HG02571 (cell line): Measurements from ENCODE around the gene CCDC73.
"Not testable (repeated sequence)": the region's sequence is repeated elsewhere in the genome, so short reads cannot be mapped to it uniquely, and the experiment has no call there.

Experiments used
- ATAC-seq: cut with Tn5 transposase; IDR thresholded peaks from one replicate; pipeline ENCODE4 v1.9.1; 2021; ENCODE audit warnings: mild to moderate bottlenecking, moderate library complexity; ENCODE audit not compliant: unreplicated experiment

The CCDC73 gene

DNA sequence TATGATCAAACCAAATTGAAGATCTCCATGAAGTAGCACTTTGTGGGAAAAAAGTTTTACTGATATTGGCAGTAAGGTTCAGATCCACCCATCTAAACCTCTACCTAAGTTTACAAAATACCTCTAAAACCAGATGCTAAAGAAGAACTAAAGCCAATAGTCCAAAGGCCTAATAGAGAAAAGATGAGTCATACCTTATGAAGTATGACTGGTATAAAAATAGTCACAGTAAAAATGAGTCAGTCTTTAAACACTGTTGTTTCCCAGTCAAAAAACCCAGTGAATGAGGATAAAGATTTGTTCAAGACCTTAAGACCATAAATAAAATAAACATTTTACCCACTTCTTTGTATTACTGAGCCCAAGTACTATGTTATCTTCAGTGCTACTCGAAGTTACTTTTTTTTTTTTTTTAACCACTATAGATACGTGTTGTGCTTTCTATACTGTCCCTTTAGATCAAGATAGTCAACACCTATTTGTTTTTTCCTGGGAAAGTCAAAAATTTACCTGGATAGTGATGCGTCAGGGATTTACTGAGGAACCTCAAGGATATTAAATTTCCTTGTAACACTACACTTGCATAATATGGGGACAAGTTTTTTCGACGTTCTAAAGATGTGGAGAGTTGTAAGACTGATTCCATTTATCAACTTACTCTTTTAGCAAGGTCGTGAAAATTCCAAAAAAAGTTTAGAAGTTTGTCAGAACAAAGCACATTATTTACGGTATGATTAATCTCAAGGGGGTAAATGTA, 87.3 kb downstream of the CCDC73 start:
- ATAC-seq, result peak; percentile 97

- ATAC-seq, result no peak
Observed at GRCh38 chr11:32705309-32706033, 89.0 kb downstream of the CCDC73 start.

DNA sequence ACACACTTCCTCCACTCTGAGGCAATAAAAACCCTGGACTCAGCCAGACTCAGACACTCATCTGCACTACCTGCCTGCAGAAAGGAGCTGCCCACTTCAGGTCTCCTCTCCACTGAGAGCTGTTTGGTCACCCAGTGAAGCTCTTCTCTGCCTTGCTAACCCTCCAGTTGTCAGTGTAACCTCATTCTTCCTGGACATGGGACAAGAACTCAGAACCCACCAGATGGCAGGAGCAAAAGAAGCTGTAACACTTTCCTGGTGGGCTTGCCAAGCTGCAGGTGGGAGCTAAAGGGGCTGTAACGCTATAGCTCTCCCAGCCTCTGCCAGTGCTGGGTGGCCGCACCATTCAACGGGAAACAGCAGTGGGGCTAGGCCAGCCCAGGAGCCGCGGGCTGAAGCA, 89.7 kb downstream of the CCDC73 start:
- no peak for ATAC-seq

- ATAC-seq, result no peak
Observed at GRCh38 chr11:32704261-32704660, 90.2 kb downstream of the CCDC73 start.

DNA sequence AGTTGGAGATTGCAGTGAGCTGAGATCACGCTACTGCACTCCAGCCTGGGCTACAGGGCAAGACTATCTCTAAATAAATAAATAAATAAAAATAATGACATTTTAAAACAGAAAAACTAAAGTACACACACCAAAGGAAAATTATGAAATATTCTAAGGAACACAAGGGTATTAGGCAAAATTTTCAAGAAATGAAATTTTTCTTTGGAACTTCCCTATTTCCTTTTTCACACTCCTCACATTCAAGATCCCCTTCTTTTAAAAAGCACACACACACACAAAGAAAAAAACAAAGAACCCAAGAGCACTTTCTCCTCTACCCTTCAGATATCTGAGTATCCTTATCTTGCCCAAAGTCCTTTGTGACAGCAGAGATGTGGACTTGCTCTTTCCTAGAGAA, 92.8 kb downstream of the CCDC73 start:
- no peak for ATAC-seq

- no peak for ATAC-seq
Observed at GRCh38 chr11:32698579-32698978, 95.9 kb downstream of the CCDC73 start.

DNA sequence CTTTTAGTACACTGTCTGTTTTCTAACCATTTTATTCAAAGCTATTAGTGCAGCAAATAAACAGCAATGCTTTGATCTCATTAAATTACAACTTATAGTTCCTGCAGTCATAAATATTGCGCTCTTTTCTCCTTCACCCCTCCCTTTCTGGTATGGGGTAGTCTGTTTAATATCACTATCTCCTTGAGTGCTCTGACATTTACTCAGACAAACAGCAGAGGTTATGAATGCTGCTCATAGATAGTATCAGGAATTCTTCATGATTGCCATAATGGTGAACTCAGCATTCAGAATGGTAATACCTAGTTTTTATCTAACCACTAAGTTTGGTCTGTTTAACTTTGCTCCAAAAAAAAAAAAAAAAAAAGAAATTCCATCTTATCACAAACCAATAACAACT, 123.4 kb downstream of the CCDC73 start:
- ATAC-seq, result no peak

DNA sequence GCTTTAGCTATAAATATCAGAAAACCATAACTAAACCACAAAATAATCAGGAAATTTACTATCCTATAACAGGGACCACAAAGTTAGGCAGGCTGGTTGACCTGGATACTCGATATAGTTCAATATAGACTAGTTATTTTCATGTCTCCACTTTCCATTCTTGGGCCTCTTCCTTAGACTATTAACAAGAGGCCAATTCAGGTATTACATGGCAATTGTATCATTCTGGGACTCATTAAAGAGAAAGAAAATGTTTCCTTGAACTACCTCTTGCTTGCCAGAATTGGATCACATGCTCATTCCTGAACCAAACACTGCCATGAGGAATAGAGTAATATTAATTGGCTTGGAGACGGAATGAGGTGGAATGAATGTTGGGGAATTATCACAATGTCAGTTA, 134.8 kb downstream of the CCDC73 start:
- ATAC-seq, result no peak

DNA sequence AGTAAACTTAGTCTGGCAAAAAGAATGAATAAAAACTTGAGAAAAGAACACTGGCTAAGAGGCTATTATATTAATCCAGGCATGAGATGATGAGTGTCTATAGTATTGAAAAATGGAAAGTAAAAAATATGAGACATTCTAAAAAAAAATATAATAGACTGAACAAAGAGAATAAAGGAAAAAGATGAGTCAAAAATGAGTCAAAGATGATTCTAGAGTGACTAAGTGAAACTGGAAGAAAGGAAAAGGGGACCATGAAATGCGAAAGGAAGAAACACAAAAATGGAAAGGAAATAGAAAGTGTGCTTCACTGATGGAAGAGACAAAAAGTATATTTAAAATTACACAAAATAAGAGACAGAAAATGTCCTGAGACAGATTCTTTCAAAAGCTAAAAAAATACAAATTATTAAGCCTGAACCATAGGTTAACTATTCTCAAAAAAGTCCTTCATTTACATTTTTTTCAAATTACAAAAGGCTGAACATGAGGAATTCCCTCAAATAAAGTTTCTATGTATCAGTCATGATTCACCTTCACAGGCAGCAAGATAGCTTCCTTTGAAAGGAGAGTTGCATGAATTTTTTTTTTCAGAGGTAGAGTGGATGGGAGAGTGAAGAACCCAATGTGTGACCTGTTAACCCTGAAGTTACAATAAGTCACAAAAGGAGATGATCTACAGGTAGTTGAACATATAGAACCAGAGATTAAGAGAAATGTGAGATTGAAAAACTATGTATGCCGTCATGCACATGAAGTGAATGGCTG, 135.6 kb downstream of the CCDC73 start:
- ATAC-seq, result no peak

- ATAC-seq, result no peak
Observed at GRCh38 chr11:32643526-32643925, 150.9 kb downstream of the CCDC73 start.

DNA sequence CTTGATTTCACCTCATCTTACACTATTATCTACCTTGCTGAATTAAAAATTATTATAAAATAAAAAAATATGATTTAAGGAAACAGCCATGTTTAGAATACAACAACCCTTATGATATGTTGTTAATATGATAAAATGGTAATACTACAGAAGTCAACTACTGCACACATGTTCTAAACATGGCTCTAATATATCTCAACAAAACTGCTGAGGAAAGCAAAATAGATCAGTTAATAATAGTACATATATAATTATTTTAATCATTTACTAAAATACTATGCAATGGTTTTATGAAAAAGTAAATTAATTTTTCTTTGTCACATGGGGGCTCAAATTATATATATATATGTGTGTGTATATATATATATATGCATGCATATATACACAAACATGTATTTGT, 153.1 kb downstream of the CCDC73 start:
- no peak for ATAC-seq

GRCh38 chr11:32635819-32636218, 158.6 kb downstream of the CCDC73 start:
- ATAC-seq, result no peak

GRCh38 chr11:32630844-32631243, 163.6 kb downstream of the CCDC73 start:
- no peak for ATAC-seq

- no peak for ATAC-seq
Observed at GRCh38 chr11:32616903-32617302, 177.6 kb downstream of the CCDC73 start.

DNA sequence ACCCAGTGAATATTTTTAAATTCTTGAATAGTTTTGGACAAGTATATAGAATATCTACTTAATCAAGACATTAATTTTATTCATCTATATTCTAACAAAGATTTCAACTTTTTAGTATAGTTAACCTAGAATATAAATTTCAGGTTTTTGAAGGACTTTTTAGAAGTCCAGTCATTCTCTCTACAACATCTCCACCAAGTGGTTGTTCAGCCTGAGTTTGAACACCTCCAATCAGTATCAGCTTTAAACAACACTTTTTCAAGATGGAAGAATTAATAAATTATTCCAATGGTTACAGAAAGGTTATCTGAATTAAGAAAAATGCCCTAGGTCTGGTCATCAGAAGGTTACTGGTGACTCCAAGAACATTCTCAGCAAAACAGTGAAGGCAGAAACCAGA, 179.0 kb downstream of the CCDC73 start:
- ATAC-seq, result no peak

GRCh38 chr11:32613500-32614151, 180.8 kb downstream of the CCDC73 start:
- no peak for ATAC-seq

DNA sequence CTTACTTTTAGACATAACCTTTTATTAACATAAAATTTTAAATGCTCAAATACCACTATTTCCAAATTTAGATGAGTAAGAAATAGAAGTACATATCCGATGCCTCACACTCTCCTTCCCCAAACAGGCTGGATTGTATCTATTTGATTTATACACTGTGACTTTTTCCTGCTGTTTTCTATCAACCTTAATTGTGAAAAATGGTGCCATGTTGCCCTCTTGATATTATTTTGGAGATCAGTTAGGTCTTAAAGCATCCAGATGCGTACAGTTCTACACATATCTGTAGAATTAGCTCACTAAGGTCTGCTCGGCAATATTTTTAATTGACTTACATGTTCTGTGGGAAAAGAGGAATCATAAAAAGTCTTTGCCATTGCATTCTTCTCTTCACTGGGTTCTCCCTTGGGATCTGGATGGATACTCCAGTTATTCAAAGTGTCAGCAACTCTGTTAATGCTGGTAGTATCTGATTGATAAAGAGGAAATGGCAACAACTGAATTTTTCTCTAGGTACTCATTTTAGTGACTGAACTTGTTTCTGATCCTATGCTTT, 183.6 kb downstream of the CCDC73 start:
- ATAC-seq, result no peak

DNA sequence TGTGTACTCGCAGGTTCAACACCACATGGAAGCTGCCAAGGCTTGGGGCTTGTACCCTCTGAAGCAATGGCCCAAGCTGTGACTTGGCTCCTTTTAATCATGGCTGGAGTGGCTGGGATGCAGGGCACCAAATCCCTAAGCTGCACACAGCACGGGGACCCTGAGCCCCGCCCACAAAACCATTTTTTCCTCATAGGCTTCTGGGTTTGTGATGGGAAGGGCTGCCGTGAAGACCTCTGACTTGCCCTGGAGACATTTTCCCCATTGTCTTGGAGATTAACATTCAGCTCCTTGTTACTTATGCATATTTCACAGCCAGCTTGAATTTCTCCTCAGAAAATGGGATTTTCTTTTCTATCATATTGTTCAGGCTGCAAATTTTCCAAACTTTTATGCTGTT, 185.6 kb downstream of the CCDC73 start:
- not testable (repeated sequence) for ATAC-seq

- no peak for ATAC-seq
Observed at GRCh38 chr11:32606220-32606619, 188.2 kb downstream of the CCDC73 start.

GRCh38 chr11:32602657-32603415, 191.6 kb downstream of the CCDC73 start:
- ATAC-seq, result no peak
